Heart right ventricle (tissue), 16 donors: ENCODE measurements around the gene PCDH1. TPM values are rescaled to one million over a fixed set of nuclear protein-coding genes. Genes with fewer than 3 reads are reported as not detected.

ENCODE experiments used
- ATAC-seq, 8 donors: fragments of 200-7000 bp; cut with Tn5 transposase; one replicate each; pipeline ENCODE4 v1.9.1; 2020; ENCODE audit warnings: mild to moderate bottlenecking in 8 of 8, moderate library complexity in 8 of 8, moderate number of reproducible peaks in 1 of 8
- DNase-seq, 2 donors: peaks; one replicate each; pipeline ENCODE4 v3.0.0-alpha.2; 2020
- H3K27ac ChIP-seq, 10 donors: fragments of 200-600 bp; sonication (generic) in 2 of 10; one replicate each; pipeline versions ENCODE4 v1.5.0 to v1.8.0; 2020 to 2022; ENCODE audit warnings: mild to moderate bottlenecking in 3 of 10
- H3K27me3 ChIP-seq, 7 donors: fragments of 200-600 bp; one replicate each; pipeline ENCODE4 v1.8.0; 2021 to 2022; ENCODE audit warnings: mild to moderate bottlenecking in 2 of 7
- H3K36me3 ChIP-seq, 9 donors: fragments of 200-600 bp; sonication (generic) in 1 of 9; one replicate each; pipeline versions ENCODE4 v1.5.0 to v1.8.0; 2020 to 2022; ENCODE audit warnings: mild to moderate bottlenecking in 2 of 9
- H3K4me1 ChIP-seq, 9 donors: fragments of 200-600 bp; sonication (generic) in 1 of 9; one replicate each; pipeline versions ENCODE4 v1.5.0 to v1.8.0; 2020 to 2022; ENCODE audit warnings: mild to moderate bottlenecking in 4 of 9
- H3K4me3 ChIP-seq, 10 donors: fragments of 200-600 bp; sonication (generic) in 2 of 10; one replicate each; pipeline versions ENCODE4 v1.5.0 to v1.8.0; 2020 to 2022; ENCODE audit warnings: mild to moderate bottlenecking in 7 of 10, moderate library complexity in 2 of 10
- H3K9me3 ChIP-seq, 11 donors: fragments of 200-600 bp in 10 of 11; sonication (generic) in 2 of 11; one replicate each; pipeline versions ENCODE4 v1.5.0 to v1.8.0; 2013 to 2022; ENCODE audit warnings: mild to moderate bottlenecking in 2 of 11, control low read depth in 1 of 11, moderate library complexity in 1 of 11
- CTCF ChIP-seq, 9 donors: fragments of 200-600 bp; sonication (generic) in 2 of 9; IDR thresholded peaks; one replicate each; pipeline versions ENCODE4 v1.5.0 to v1.8.0; 2021 to 2022; ENCODE audit warnings: antibody characterized with exemption in 9 of 9, mild to moderate bottlenecking in 5 of 9, moderate library complexity in 1 of 9
- WGBS, 2 donors: extraction: QIAGEN DNeasy Blood & Tissue Kit; methylation state at CpG; one replicate each; pipeline ENCODE4 v1.1.7; 2013; ENCODE audit warnings: inconsistent platforms in 1 of 2; 5-methylcytosine and 5-hydroxymethylcytosine counted together
- intact Hi-C, 10 donors: fragments of 100-400 bp; cut with DNase I; formaldehyde crosslinking; loops; one replicate each; pipeline versions ENCODE4 v1.11.1 to v1.14.2; 2022
- polyA plus RNA-seq, 2 donors: library from polyadenylated mRNA; stranded (reverse); fragments of 200-250 nt; gene quantifications; one replicate each; pipeline ENCODE4 v1.2.3, GENCODE V29; 2013
- total RNA-seq, 10 donors: library from RNA; stranded (reverse); fragmentation: NEBNext Ultra II Directional in 3 of 10; extraction: Animal tissue kit (Norgen Biotek cat#: 25700) in 3 of 10; gene quantifications; one replicate each; pipeline versions ENCODE4 v1.2.1 to v1.2.4, GENCODE V29; 2021 to 2023
- donor health status: Arrhythmogenic right ventricular cardiomyopathy.
- donor health status: ischemic (EF 13 %, LVEDD 7.1; RV severe dilation, severe dysfunction).
- donor health status: healthy with polysubstance abuse.
- donor health status: DM: no; HTN: yes; CAD: no.
- donor health status: DM: no; HTN: no; CAD: no.
- donor health status: ischemic (EF 25% LVEDD 6.9; RV normal size, moderate dysfunction).
- donor health status: ischemic (EF 25% LVEDD 5.7; RV mildly dilated, moderate dysfunction).
- donor health status: healthy.
- donor health status: DM: yes; HTN: yes; CAD: no.
- donor health status: Ischemic cardiomyopathy.
- donor health status: ischemic (EF 35%, LVEDD 5.7; RV mildly dilated, moderate dysfunction).
- donor health status: nonischemic (EF 11% LVEDD 7.7; RV severe dilation, severe dysfunction).
- donor health status: DM: yes; HTN: yes; CAD: no.
- donor health status: PGD.
- donor health status: ischemic (EF 29% LVEDD 5.4; RV normal size, mild dysfunction).
- donor health status: nonischemic (EF 23%, LVEDD 6.1; RV moderate dilation, normal function).

The PCDH1 gene
- total and polyA plus RNA-seq, 12 donors = 8.4 to 45.8 (median 17.9) TPM

- H3K4me1 ChIP-seq = peaks cover 5 to 95% (median 60%) of the 10 kb centered on the region in 9 donors
- intact Hi-C loops = loop anchor here in 9 of 10 donors (1.0 to 5.0 kb wide), 11 partner anchors 30 to 186 kb away; no protein-coding TSS in a partner anchor
- peak; percentile 96 to 99 (median 98) for TF ChIP-seq CTCF (IDR thresholded peaks at IDR 0.05)
- 0 to 1% methylated on average over 40 of the region's 40 CpGs for WGBS, 2 donors
- peaks cover 8 to 94% (median 60%) of the 10 kb centered on the region in 7 donors for H3K27me3 ChIP-seq
- peak; percentile 76 to 90 (median 84) for ATAC-seq
- no peaks in the 10 kb centered on the region for H3K9me3 ChIP-seq
- peak; percentile 77 to 96 for DNase-seq
- peak overlapping the region; percentile 38 to 92 (median 84) for H3K4me3 ChIP-seq
- H3K27ac ChIP-seq = peak overlapping the region; percentile 77 to 97 (median 93)
- H3K36me3 ChIP-seq = no peaks in the 10 kb centered on the region
Observed at GRCh38 chr5:141878711-141879425, 658 bp upstream of the PCDH1 start.

GRCh38 chr5:141877356-141878185 lies 639 bp downstream of the PCDH1 start:
- DNase-seq = no peak
- intact Hi-C loops = loop anchor here in 9 of 10 donors (2.0 to 5.0 kb wide), 10 partner anchors 29 to 185 kb away; no protein-coding TSS in a partner anchor
- H3K27me3 ChIP-seq = peaks cover 1 to 89% (median 48%) of the 10 kb centered on the region in 7 donors
- H3K9me3 ChIP-seq = no peaks in the 10 kb centered on the region
- no peak for ATAC-seq
- H3K4me3 ChIP-seq = peak overlapping the region; percentile 56 to 92 (median 84)
- H3K36me3 ChIP-seq = no peaks in the 10 kb centered on the region
- H3K4me1 ChIP-seq = peaks cover 5 to 96% (median 60%) of the 10 kb centered on the region in 9 donors
- H3K27ac ChIP-seq = peak overlapping the region; percentile 85 to 98 (median 94)
- WGBS, 2 donors = 1% methylated on average over 54 to 55 of the region's 55 CpGs
- TF ChIP-seq CTCF (IDR thresholded peaks at IDR 0.05) = no peak

GRCh38 chr5:141876628-141877355 lies 1.4 kb downstream of the PCDH1 start:
- no peak for ATAC-seq
- peaks cover 5 to 96% (median 58%) of the 10 kb centered on the region in 9 donors for H3K4me1 ChIP-seq
- 1 to 2% methylated on average over 42 of the region's 42 CpGs for whole genome bisulfite sequencing, 2 donors
- intact Hi-C loops = loop anchor here in 5 of 10 donors (2.0 to 5.0 kb wide), 6 partner anchors 34 to 174 kb away; no protein-coding TSS in a partner anchor
- peaks cover 0 to 87% (median 40%) of the 10 kb centered on the region in 7 donors for H3K27me3 ChIP-seq
- H3K9me3 ChIP-seq = no peaks in the 10 kb centered on the region
- TF ChIP-seq CTCF (IDR thresholded peaks at IDR 0.05) = no peak
- DNase-seq = no peak
- peak overlapping the region; percentile 85 to 98 (median 94) for H3K27ac ChIP-seq
- H3K4me3 ChIP-seq = peak overlapping the region; percentile 56 to 92 (median 84)
- no peaks in the 10 kb centered on the region for H3K36me3 ChIP-seq
